Lower leg skin (tissue), 3 donors: ENCODE measurements around the gene CHID1.

Experiments
- POLR2A ChIP-seq, 2 donors: fragments of 450-650 bp; IDR thresholded peaks; one replicate each; pipeline ENCODE4 v1.6.1; 2016 to 2017; ENCODE audit warnings: antibody characterized with exemption in 2 of 2, mild to moderate bottlenecking in 1 of 2, moderate library complexity in 1 of 2
- TF ChIP-seq, protein P1 (sequence below), 3 donors: fragments of 450-650 bp; IDR thresholded peaks; one replicate each; pipeline ENCODE4 v1.5.1; 2016; ENCODE audit warnings: antibody characterized with exemption in 3 of 3, mild to moderate bottlenecking in 3 of 3, moderate library complexity in 2 of 3

- TF ChIP-seq, protein P1, sequence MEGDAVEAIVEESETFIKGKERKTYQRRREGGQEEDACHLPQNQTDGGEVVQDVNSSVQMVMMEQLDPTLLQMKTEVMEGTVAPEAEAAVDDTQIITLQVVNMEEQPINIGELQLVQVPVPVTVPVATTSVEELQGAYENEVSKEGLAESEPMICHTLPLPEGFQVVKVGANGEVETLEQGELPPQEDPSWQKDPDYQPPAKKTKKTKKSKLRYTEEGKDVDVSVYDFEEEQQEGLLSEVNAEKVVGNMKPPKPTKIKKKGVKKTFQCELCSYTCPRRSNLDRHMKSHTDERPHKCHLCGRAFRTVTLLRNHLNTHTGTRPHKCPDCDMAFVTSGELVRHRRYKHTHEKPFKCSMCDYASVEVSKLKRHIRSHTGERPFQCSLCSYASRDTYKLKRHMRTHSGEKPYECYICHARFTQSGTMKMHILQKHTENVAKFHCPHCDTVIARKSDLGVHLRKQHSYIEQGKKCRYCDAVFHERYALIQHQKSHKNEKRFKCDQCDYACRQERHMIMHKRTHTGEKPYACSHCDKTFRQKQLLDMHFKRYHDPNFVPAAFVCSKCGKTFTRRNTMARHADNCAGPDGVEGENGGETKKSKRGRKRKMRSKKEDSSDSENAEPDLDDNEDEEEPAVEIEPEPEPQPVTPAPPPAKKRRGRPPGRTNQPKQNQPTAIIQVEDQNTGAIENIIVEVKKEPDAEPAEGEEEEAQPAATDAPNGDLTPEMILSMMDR (IDR thresholded peaks at IDR 0.05) = no peak
- TF ChIP-seq POLR2A (IDR thresholded peaks at IDR 0.05) = no peak
Observed at GRCh38 chr11:839280-839623, 71.4 kb downstream of the CHID1 start.
